GM19043 (cell line): ENCODE measurements around the gene HOOK2.
A peak's percentile ranks its signal among the peaks of the same experiment; 100 is the strongest.

Experiments used
- ATAC-seq: cut with Tn5 transposase; IDR thresholded peaks from one replicate; pipeline ENCODE4 v1.9.1; 2021; ENCODE audit warnings: low read depth; ENCODE audit not compliant: unreplicated experiment

Gene HOOK2

GRCh38 chr19:12794196-12794941 is 19.0 kb upstream of the HOOK2 start:
- ATAC-seq: no peak

- no peak for ATAC-seq
Measured at GRCh38 chr19:12793290-12794195, 18.2 kb upstream of the HOOK2 start.

- ATAC-seq: no peak
Measured at GRCh38 chr19:12792853-12793289, 17.5 kb upstream of the HOOK2 start.

GRCh38 chr19:12792051-12792852 is 16.9 kb upstream of the HOOK2 start:
- ATAC-seq: no peak

GRCh38 chr19:12791345-12792050 is 16.1 kb upstream of the HOOK2 start, which contains the start of gene JUNB:
JUNB (plus strand) TSS chr19:12791486; CDS start chr19:12791772, 286 bp downstream.
- ATAC-seq: no peak

GRCh38 chr19:12790628-12791344 is 15.4 kb upstream of the HOOK2 start:
- ATAC-seq: no peak

GRCh38 chr19:12789904-12790619 is 14.7 kb upstream of the HOOK2 start:
- peak; percentile 44 for ATAC-seq

- peak; percentile 1 for ATAC-seq
Measured at GRCh38 chr19:12789098-12789903, 13.9 kb upstream of the HOOK2 start.

- no peak for ATAC-seq
Measured at GRCh38 chr19:12788682-12789097, 13.3 kb upstream of the HOOK2 start.

GRCh38 chr19:12788042-12788681 is 12.8 kb upstream of the HOOK2 start:
- no peak for ATAC-seq

GRCh38 chr19:12787458-12787857 is 12.1 kb upstream of the HOOK2 start:
- no peak for ATAC-seq

- ATAC-seq: no peak
Measured at GRCh38 chr19:12786952-12787351, 11.6 kb upstream of the HOOK2 start.

GRCh38 chr19:12786141-12786870 is 11.0 kb upstream of the HOOK2 start:
- ATAC-seq: no peak

GRCh38 chr19:12785431-12786031 is 10.2 kb upstream of the HOOK2 start:
- no peak for ATAC-seq

GRCh38 chr19:12784871-12785430 is 9.6 kb upstream of the HOOK2 start:
- no peak for ATAC-seq

- ATAC-seq: no peak
Measured at GRCh38 chr19:12784394-12784870, 9.1 kb upstream of the HOOK2 start.
